GM12872 (cell line): Measurements from ENCODE around the gene MAT2A.

Experiments
- TF ChIP-seq, protein P1 (sequence below): IDR thresholded peaks from 3 replicates; pipeline ENCODE4 v1.5.1; 2011; ENCODE audit warnings: low read depth, mild to moderate bottlenecking, low read length, moderate library complexity; ENCODE audit not compliant: insufficient read depth

MAT2A gene

GRCh38 chr2:85522090-85522647 lies 16.8 kb upstream of the MAT2A start:
- TF ChIP-seq, protein P1, sequence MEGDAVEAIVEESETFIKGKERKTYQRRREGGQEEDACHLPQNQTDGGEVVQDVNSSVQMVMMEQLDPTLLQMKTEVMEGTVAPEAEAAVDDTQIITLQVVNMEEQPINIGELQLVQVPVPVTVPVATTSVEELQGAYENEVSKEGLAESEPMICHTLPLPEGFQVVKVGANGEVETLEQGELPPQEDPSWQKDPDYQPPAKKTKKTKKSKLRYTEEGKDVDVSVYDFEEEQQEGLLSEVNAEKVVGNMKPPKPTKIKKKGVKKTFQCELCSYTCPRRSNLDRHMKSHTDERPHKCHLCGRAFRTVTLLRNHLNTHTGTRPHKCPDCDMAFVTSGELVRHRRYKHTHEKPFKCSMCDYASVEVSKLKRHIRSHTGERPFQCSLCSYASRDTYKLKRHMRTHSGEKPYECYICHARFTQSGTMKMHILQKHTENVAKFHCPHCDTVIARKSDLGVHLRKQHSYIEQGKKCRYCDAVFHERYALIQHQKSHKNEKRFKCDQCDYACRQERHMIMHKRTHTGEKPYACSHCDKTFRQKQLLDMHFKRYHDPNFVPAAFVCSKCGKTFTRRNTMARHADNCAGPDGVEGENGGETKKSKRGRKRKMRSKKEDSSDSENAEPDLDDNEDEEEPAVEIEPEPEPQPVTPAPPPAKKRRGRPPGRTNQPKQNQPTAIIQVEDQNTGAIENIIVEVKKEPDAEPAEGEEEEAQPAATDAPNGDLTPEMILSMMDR = no peak

DNA sequence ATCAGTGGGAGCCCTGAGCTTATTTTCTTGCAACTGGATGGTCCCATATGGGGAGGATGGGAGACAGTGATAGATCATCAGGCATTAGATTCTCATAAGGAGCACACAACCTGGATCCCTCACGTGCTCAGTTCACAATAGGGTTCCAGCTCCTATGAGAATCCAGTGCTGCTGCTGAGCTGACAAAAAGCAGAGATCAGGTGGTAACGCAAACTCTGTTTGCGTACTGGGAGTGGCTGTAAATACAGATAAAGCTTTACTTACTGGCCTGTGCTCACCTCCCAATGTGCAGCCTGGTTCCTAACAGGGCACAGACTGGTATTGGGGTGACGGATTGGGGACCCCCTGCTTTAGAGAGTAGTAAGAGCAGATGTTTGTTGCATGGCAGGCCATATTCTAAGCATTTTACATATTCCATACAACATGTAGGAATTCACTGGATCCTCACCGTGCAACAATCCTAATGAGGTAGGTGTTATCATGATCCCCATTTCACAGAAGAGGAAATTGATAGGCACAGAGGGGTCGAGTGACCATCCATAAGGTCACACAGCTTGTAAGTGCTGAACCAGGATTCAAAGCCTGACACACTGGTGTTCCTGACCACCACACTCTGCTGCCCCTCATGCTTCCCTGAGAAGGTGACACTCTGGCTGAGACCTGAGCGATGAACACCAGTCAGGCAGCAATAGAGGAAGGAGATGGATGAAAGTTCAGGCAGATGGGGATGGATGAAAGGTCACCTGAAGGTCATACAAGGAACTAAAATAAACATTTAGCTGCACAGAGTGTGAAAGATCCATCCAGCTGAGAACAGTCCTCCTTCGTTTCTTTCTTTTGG lies 15.7 kb upstream of the MAT2A start:
- TF ChIP-seq, protein P1 = no peak

DNA sequence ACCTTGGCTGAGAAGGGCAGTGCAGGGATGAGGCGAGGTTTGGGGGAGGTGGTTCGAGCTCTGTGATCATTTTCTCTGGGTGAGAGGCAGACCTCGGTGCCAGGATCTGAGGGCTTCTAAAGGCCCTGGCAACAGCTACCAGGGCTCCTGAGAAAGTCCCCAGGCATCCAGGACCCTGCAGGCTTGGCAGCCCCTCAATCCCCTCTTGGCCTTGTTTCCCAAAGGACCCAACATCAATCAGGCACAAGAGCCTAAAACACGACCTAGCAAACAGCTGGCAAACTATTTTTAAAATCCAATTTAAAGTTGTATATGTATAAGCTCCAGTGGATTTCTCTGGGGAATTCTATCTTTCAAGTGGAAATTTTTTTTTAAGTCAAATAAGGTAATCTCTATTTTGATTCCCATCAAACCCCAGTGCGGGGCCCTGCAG lies 15.0 kb upstream of the MAT2A start:
- TF ChIP-seq, protein P1 = no peak

GRCh38 chr2:85524336-85524908 lies 14.5 kb upstream of the MAT2A start:
- TF ChIP-seq, protein P1 = no peak

- TF ChIP-seq, protein P1 = no peak
Measured at GRCh38 chr2:85525029-85525428, 13.9 kb upstream of the MAT2A start.

GRCh38 chr2:85525567-85525966 lies 13.4 kb upstream of the MAT2A start:
- TF ChIP-seq, protein P1 = no peak

GRCh38 chr2:85527787-85528186 lies 11.2 kb upstream of the MAT2A start:
- TF ChIP-seq, protein P1 = no peak
